ENCODE results near the gene PTPN12.

Gene PTPN12

DNA sequence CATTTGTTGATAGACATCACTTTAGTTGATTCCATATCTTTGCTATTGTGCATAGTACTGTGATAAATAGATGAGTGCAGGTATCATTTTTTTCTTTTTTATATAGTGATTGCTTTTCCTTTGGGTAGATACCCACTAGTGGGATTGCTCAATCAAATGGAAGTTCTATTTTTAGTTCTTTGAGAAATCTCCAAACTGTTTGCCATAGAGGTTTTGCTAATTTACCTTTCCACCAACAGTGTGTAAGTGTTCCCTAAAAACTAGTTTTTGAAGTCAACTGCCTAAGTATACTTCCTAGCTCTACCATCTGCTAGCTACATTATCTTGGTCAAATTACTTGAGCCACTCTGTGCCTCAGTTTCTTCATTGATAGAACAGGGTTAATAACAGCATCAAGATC lies 127.6 kb downstream of the PTPN12 start:
- DNase-seq (ENCODE audit: low read depth): no peak

DNA sequence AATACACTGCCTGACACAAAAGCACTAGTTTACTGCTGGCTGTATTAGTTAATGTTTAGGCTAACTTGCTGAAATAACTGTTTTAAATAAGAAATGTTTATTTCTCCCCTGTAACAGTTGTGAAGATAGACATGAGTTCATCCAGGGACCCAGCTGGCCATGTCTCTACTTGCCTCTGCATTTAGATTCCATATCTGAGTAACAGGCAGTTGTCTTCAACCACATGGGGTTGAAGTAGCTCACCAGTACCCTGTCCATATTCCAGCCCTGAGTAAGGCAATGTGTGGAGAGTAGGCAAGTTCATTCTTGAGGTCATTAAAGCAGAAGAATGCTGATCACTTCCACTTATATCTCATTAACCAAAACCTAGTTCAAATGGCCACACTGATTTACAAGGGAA lies 128.1 kb downstream of the PTPN12 start:
- no peak for DNase-seq (ENCODE audit: low read depth)

DNA sequence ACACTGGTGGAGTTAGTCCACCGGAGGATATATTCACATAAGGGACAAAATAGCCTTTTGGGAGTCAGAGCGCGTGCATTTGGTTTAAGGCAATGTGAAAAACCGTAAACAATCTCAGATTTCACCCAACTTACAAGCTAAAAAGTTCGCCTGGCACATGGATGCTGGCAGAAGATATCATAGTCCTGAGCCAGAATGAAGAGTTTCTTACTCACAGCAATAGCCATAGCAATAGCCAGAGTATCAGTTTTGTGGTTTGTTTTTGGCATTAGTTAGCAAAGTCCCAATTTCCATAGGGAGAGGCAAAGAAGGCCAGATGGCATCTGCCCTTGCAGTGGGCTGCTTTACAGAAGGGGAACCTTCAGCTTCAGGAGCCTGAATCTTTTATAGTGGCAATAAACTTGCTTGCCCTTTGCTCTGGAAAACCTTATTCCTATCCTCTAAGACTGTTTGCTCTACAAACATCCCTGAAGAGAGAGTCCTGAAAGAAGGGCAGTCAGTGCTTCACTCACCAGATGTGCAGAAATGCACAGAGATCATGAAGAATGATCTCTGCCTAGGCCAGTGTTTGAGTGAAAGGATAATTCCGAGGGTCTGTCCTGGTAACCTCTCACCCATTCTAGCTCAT lies 130.5 kb downstream of the PTPN12 start:
- no peak for DNase-seq (ENCODE audit: low read depth)

DNA sequence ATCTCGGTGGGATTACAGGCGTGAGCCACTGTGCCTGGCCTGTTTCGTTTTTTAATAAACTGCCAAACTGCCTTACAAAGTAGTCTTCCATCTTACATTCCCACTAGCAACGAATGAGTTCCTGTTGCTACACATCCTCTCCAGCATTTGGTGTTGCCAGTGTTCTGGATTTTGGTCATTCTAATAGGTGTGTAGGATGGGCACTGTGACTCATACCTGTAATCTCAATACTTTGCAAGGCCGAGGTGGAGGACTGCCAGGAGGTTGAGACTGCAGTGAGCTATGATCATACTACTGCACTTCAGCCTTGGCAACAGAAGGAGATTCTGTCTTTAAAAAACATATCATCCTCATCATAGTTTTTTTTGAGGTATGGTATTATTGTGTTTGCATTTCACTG lies 137.8 kb downstream of the PTPN12 start:
- DNase-seq (ENCODE audit: low read depth): no peak

DNA sequence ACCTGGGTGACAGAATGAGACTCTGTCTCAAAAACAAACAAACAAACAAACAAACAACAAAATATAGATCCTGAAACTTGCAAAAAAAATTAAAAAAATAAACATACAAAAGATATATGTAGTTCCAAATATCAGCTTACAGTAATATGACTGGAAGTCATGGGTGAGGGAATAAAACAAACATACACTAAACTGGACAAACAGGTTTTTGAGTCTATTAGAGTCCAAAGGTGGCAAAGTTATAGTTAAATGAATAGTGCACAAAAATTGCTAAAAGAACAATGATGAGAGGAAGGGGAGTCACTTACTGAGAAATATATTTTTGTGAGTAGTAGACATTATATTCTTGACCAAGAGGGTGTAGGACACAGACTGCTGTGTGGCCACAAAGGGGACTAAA lies 142.5 kb downstream of the PTPN12 start:
- DNase-seq (ENCODE audit: low read depth): no peak

DNA sequence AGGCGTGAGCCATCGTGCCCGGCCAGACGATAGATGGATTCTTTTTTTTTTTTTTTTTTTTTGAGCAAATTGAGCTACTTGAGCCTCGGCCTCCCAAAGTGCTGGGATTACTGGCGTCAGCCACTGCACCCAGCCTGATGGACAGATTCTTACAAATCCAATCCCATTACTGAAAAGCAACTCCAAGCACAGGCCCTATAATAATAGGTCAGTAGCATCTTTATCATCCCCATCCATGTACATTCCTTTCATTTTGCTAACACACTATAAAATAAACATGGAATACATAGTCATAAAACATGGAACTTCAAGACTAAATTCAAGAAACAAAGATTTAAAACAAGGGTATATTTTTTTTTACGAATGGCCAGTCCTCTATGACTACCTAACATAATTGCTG lies 143.2 kb downstream of the PTPN12 start:
- no peak for DNase-seq (ENCODE audit: low read depth)

DNA sequence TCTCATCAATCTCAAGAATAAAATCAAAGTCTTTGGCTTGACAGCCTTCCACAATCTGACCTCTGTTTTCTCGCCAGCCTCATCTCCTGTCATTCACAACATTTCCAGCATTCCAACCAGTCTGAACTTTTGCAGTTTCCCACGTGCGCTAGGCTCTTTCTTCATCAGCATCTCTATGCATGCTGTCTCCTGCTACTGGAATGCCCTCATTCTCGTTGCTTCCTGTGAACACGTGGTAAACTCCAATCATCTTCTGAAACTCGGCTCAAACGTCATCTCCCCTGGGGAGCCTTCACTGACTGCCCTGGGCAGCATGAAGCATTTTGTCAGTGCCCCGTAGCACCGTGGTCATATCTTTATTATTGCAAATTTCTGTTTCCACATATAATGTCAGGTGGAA lies 146.9 kb downstream of the PTPN12 start:
- DNase-seq (ENCODE audit: low read depth): no peak

DNA sequence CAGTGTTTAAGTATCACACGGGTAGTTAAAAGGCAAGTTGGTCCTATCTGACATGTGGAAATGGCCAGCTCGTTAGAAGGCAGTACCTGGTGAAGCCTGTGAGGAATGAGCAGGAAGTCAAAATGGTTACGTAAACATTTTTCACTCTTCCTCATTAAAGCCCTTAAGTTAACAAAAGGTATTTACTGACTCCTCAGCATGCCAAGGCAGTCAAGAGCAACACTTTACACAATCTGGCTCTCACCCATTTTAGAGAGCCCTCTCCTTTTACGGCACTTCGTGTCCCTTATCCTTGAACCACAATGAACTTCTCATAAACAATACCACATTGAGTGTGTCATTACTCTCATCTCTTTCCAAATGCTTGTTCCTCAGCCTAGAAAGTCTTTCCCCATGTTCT lies 148.1 kb downstream of the PTPN12 start:
- DNase-seq (ENCODE audit: low read depth): no peak

DNA sequence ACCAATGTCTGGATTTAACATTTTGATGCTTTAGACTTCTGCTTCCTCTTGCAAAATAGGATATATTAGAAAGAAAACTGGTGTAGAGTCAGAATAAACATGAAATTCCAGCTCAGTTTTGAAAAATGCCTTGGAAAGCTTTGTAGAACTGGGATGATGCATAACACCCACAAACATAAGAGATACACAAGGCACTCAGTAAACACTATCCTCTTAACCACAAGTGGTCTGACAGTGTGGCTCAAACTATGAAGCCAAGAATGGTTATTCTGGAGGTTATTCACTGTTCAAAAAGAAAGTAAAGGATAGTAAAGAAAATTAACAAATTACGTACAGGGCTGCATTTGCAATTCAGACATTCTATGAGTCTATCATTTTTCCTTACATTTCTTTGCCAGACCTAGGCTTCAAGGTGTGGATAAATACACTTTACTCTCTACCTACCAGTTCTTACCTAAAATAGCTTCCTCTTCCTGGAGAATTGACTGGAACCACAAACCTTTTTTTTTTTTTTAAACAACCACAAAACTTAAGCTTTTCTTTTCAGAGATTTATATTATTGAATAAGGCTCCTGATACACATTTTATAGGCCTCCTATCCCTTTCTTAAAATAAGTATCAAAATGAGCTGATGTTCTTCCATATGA lies 150.1 kb downstream of the PTPN12 start:
- DNase-seq (ENCODE audit: low read depth): no peak

DNA sequence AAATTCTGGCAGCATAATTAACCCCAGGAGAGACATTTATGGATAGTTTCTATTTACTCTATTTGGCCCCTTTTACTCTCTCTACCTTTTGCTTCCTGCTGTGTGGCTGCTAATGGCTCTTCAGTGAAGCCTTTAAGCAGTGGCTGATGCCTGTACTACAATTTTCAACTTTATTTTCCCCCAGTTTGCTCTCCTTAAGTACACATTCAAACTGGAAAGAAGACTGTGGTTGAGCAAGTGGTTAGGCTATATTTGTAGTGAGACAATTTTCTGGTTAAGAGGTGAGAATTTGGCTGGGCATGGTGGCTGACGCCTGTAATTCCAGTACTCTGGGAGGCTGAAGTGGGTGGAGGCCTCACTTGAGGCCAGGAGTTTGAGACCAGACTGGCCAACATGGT lies 150.7 kb downstream of the PTPN12 start:
- no peak for DNase-seq (ENCODE audit: low read depth)
